ENCODE results near the gene TLX3.

DNA sequence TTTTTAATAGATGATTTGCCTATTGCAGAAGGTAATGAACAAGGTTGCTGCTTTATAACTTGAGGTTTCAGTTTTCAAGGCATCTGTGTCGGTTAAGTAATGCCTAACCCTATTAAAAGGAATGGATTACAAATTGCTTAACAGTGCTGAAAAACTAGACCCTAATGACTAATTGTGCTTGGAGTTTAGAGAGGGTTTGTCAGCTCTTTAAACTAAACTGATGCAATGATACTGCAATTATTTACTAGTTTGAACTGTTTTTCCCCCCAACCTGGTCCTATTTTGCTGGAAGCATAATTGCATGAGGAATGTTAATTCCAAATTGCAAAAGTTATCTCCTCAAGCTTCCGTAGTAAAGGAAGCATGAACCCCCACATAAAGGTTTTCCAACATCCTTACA lies 39.3 kb upstream of the TLX3 start:
- TF ChIP-seq CTCF (IDR thresholded peaks at IDR 0.05) (no peak), POLR2A (IDR thresholded peaks at IDR 0.05) (no peak)
